Lung (tissue), 12 donors: ENCODE measurements around the gene A1CF. TPM values are rescaled to one million over a fixed set of nuclear protein-coding genes. Genes with fewer than 3 reads are reported as not detected.
A peak's percentile ranks its signal among the peaks of the same experiment; 100 is the strongest.
"Not testable (repeated sequence)": the region's sequence is repeated elsewhere in the genome, so short reads cannot be mapped to it uniquely, and the experiment has no call there.

Experiments used
- ATAC-seq: fragments of 200-7000 bp; cut with Tn5 transposase; one replicate; pipeline ENCODE4 v1.9.1; 2020; ENCODE audit warnings: moderate number of reproducible peaks; ENCODE audit not compliant: insufficient read depth, low FRiP score
- DNase-seq, 3 donors: peaks; one replicate each; pipeline ENCODE4 v3.0.0-alpha.2; 2013 to 2017
- H3K27ac ChIP-seq, 2 donors: one replicate each; pipeline ENCODE4 v1.5.1; 2013; ENCODE audit warnings: mild to moderate bottlenecking in 2 of 2, moderate library complexity in 2 of 2, control low read depth in 1 of 2, inconsistent platforms in 1 of 2, low read depth in 1 of 2, low read length in 1 of 2
- H3K27me3 ChIP-seq, 3 donors: one replicate each; pipeline ENCODE4 v1.5.1; 2013; ENCODE audit warnings: low read length in 2 of 3; ENCODE audit not compliant: control insufficient read depth in 3 of 3, insufficient read depth in 3 of 3
- H3K36me3 ChIP-seq, 4 donors: one replicate each; pipeline ENCODE4 v1.5.1; 2013; ENCODE audit warnings: low read length in 4 of 4, mild to moderate bottlenecking in 1 of 4, moderate library complexity in 1 of 4; ENCODE audit not compliant: control insufficient read depth in 4 of 4, insufficient read depth in 4 of 4
- H3K4me1 ChIP-seq, 5 donors: one replicate each; pipeline ENCODE4 v1.5.1; 2013; ENCODE audit warnings: low read length in 5 of 5, mild to moderate bottlenecking in 2 of 5, moderate library complexity in 1 of 5; ENCODE audit not compliant: control insufficient read depth in 5 of 5, insufficient read depth in 5 of 5
- H3K4me3 ChIP-seq: one replicate; pipeline ENCODE4 v1.5.1; 2013; ENCODE audit warnings: mild to moderate bottlenecking, control low read depth, moderate library complexity
- H3K9ac ChIP-seq, 2 donors: one replicate each; pipeline ENCODE4 v1.5.1; 2013; ENCODE audit warnings: low read length in 2 of 2, control low read depth in 1 of 2; ENCODE audit not compliant: insufficient read depth in 1 of 2
- H3K9me3 ChIP-seq, 4 donors: one replicate each; pipeline ENCODE4 v1.5.1; 2013; ENCODE audit warnings: low read length in 3 of 4, mild to moderate bottlenecking in 1 of 4, moderate library complexity in 1 of 4; ENCODE audit not compliant: control insufficient read depth in 4 of 4, insufficient read depth in 3 of 4
- WGBS, 2 donors: extraction: QIAGEN DNeasy Blood & Tissue Kit; methylation state at CpG; one replicate each; pipeline ENCODE4 v1.1.7; 2013; 5-methylcytosine and 5-hydroxymethylcytosine counted together
- polyA plus RNA-seq, 2 donors: library from polyadenylated mRNA; stranded (reverse); fragments of 200-250 nt; gene quantifications; one replicate each; pipeline ENCODE4 v1.2.1, GENCODE V29; 2013
- total RNA-seq, 2 donors: library from RNA; depleted of rRNA in 1 of 2; stranded (reverse); fragments of >200 nt in 1 of 2; gene quantifications; one replicate each; pipeline ENCODE4 v1.2.1, GENCODE V29; 2014 to 2021
- TF ChIP-seq, protein P1 (sequence below): IDR thresholded peaks from 2 replicates; pipeline ENCODE4 v1.5.1; 2012; ENCODE audit warnings: mild to moderate bottlenecking; ENCODE audit errors: control extremely low read depth, extremely low read depth
- donor health status: control.
- donor health status: control.
- donor health status: Bipolar disorder and iron deficiency.
- donor health status: healthy.
- donor health status: DM: yes; HTN: yes; CAD: no.

A1CF gene
- total and polyA plus RNA-seq, 4 donors, result under 0.01 to 0.25 (median 0.05) TPM

DNA sequence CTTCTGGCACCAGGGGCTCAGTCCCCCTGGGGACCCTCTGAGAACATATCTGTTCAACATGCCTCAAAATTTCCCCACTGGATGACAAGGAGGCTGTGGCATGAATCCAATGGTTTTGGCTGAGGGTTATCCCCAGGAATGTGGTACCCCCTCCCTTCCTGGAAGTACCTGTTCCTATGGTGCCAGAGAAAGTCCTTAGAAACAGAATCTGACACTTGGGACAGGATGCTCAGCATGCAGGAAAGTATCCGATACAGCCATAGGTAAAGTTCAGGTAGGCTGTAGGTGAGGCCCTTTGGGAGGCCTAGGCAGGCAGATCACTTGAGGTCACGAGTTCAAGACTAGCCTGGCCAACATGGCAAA is 42.7 kb upstream of the A1CF start:
- WGBS, 2 donors, result 38 to 48% methylated on average over 2 of the region's 2 CpGs
- ATAC-seq (no peak), DNase-seq (no peak)
- Histone ChIP-seq H3K4me1 (no peaks in the 10 kb centered on the region), H3K9ac (no peak overlapping the region), H3K27ac (peak overlapping the region in 1 of 2 donors; percentile 22), H3K27me3 (no peaks in the 10 kb centered on the region), H3K9me3 (peaks cover 0 to 4% (median 3%) of the 10 kb centered on the region in 4 donors), H3K4me3 (no peak overlapping the region), H3K36me3 (peaks cover 0 to 2% (median 0%) of the 10 kb centered on the region in 4 donors)
- TF ChIP-seq, protein P1, sequence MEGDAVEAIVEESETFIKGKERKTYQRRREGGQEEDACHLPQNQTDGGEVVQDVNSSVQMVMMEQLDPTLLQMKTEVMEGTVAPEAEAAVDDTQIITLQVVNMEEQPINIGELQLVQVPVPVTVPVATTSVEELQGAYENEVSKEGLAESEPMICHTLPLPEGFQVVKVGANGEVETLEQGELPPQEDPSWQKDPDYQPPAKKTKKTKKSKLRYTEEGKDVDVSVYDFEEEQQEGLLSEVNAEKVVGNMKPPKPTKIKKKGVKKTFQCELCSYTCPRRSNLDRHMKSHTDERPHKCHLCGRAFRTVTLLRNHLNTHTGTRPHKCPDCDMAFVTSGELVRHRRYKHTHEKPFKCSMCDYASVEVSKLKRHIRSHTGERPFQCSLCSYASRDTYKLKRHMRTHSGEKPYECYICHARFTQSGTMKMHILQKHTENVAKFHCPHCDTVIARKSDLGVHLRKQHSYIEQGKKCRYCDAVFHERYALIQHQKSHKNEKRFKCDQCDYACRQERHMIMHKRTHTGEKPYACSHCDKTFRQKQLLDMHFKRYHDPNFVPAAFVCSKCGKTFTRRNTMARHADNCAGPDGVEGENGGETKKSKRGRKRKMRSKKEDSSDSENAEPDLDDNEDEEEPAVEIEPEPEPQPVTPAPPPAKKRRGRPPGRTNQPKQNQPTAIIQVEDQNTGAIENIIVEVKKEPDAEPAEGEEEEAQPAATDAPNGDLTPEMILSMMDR, result no peak

DNA sequence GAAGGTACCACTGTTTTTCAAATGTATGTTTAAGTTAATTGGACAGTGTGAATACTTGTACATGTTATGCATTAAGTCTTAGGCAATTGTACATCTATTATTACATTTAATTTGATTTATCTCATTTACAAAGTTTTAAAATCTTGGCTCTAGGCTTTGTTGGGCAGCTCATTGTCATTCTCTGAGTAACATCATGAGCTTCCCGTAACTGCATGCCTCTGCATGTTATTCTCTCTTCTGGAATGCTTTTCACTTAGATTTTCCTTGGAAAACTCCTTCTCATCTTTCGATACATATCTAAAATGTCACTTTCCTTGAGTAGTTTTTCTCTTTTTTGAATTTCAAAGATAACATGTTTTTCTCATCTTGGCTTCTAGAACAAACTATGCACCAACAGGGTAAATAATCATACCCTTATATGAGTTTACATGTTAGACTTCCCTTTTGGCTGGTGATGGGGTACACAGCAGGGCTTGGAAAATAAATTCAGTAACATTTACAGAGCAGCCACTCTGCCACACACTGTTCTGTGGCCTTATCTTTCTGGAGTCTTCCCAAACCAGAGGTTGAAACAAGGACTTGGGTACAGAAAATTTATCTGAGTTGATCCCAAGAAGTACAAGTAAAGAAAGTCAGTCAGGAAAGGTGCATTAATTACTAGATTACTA is 42.2 kb upstream of the A1CF start:
- H3K36me3 ChIP-seq, result peaks cover 0 to 2% (median 0%) of the 10 kb centered on the region in 4 donors
- WGBS, 2 donors, result 80 to 85% methylated on average over 2 of the region's 2 CpGs
- TF ChIP-seq, protein P1, result no peak
- no peak for ATAC-seq
- peaks cover 0 to 7% (median 4%) of the 10 kb centered on the region in 4 donors for H3K9me3 ChIP-seq
- no peak for DNase-seq
- H3K27me3 ChIP-seq, result no peaks in the 10 kb centered on the region
- no peak overlapping the region for H3K9ac ChIP-seq
- H3K27ac ChIP-seq, result peak overlapping the region in 1 of 2 donors; percentile 22
- no peak overlapping the region for H3K4me3 ChIP-seq
- H3K4me1 ChIP-seq, result no peaks in the 10 kb centered on the region

DNA sequence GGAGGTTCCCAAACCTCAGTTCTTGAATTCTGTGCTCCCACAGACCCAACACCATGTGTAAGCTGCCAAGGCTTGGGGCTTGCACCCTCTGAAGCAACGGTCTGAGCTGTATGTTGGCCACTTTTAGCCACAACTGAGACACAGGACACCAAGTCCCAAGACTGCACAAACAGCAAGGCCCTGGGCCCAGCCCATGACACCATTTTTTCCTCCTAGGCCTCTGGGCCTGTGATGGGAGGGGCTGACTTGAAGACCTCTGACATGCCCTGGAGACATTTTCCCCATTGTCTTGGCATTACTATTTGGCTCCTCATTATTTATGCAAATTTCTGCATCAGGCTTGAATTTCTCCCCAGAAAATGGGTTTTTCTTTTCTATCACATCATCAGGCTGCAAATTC is 38.0 kb upstream of the A1CF start:
- not testable (repeated sequence) for DNase-seq, H3K9me3 ChIP-seq, H3K4me3 ChIP-seq, H3K27me3 ChIP-seq, H3K27ac ChIP-seq, H3K9ac ChIP-seq, H3K36me3 ChIP-seq, H3K4me1 ChIP-seq, ATAC-seq
- 45 to 59% methylated on average over 1 of the region's 1 CpG for WGBS, 2 donors

DNA sequence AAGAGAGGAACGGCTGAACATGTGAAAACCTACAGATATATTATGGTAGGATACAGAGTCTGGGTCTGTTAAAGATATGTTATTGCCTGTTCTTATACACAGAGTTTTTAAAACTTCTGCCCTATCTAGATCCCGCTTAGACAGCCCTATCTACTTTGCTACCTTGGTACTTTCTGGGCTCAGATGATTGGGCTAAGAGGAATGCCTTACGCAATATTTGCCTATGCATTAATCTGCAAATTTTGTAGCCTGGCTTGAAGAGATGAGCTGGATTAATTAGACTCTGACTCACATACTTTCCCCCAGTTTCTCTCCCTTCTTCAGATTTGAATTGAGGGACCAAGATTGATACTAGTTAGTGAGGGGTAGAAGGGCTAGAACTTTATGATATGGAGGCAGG is 33.6 kb upstream of the A1CF start:
- H3K9me3 ChIP-seq, result peaks cover 0 to 9% (median 4%) of the 10 kb centered on the region in 4 donors
- TF ChIP-seq, protein P1, result no peak
- H3K9ac ChIP-seq, result no peak overlapping the region
- DNase-seq, result no peak
- no peak overlapping the region for H3K27ac ChIP-seq
- no peak overlapping the region for H3K4me3 ChIP-seq
- no peak for ATAC-seq
- H3K36me3 ChIP-seq, result peaks cover 0 to 2% (median 0%) of the 10 kb centered on the region in 4 donors
- WGBS, 2 donors, result 89 to 92% methylated on average over 3 of the region's 3 CpGs
- no peaks in the 10 kb centered on the region for H3K27me3 ChIP-seq
- peaks cover 0 to 7% (median 0%) of the 10 kb centered on the region in 5 donors for H3K4me1 ChIP-seq
